BLaER1 treated with 17β-estradiol and CSF1 and Interleukin-3, amounts not matched to agents 10 nM and 100 nM (cell line): ENCODE measurements around the gene CKMT2.

Experiments used
- H3K27ac ChIP-seq, 11 experiments: shearing (Covaris generic); formaldehyde crosslinking; 2 replicates each; pipeline ENCODE4 v1.8.1; 2022
- H3K27me3 ChIP-seq, 11 experiments: shearing (Covaris generic); formaldehyde crosslinking; 2 replicates each; pipeline ENCODE4 v1.8.1; 2022
- H3K36me3 ChIP-seq, 11 experiments: shearing (Covaris generic); formaldehyde crosslinking; 2 replicates each; pipeline ENCODE4 v1.8.1; 2022
- H3K4me1 ChIP-seq, 10 experiments: shearing (Covaris generic); formaldehyde crosslinking; 2 replicates each; pipeline ENCODE4 v1.8.1; 2022
- H3K4me2 ChIP-seq, 11 experiments: shearing (Covaris generic); formaldehyde crosslinking; 2 replicates each; pipeline ENCODE4 v1.8.1; 2022
- H3K4me3 ChIP-seq, 10 experiments: shearing (Covaris generic); formaldehyde crosslinking; 2 replicates each; pipeline ENCODE4 v1.8.1; 2022
- H3K9ac ChIP-seq, 11 experiments: shearing (Covaris generic); formaldehyde crosslinking; 2 replicates each; pipeline ENCODE4 v1.8.1; 2022
- H3K9me3 ChIP-seq, 11 experiments: shearing (Covaris generic); formaldehyde crosslinking; replicated peaks in 1 of 11; 2 replicates each; pipeline ENCODE4 v1.8.1; 2022
- H4K20me1 ChIP-seq, 11 experiments: shearing (Covaris generic); formaldehyde crosslinking; 2 replicates each; pipeline ENCODE4 v1.8.1; 2022
- Cebpa-rat ChIP-seq, 11 experiments: shearing (Covaris generic); IDR thresholded peaks; 2 replicates each; pipeline ENCODE4 v1.8.1; 2022

CKMT2 gene

GRCh38 chr5:81302596-81302995 lies 69.5 kb downstream of the CKMT2 start:
- peak overlapping the region; percentile 88 to 97 (median 92); a peak in 16 of 22 replicates for H3K9ac ChIP-seq
- H3K27ac ChIP-seq, result peak overlapping the region in 7 of 11 experiments; percentile 88 to 96 (median 91); a peak in 5 of 22 replicates
- peak overlapping the region; percentile 76 to 98 (median 91) for H3K4me2 ChIP-seq
- peaks cover 0 to 12% (median 0%) of the 10 kb centered on the region in 11 experiments; a peak in 1 of 22 replicates for H4K20me1 ChIP-seq
- H3K4me1 ChIP-seq, result peaks cover 27 to 46% (median 30%) of the 10 kb centered on the region in 10 experiments
- TF ChIP-seq Cebpa-rat (IDR thresholded peaks at IDR 0.05), result no peak
- H3K4me3 ChIP-seq, result peak overlapping the region in 9 of 10 experiments; percentile 76 to 96 (median 88); a peak in 17 of 20 replicates
- H3K36me3 ChIP-seq, result peaks cover 8 to 17% (median 11%) of the 10 kb centered on the region in 11 experiments; a peak in 19 of 22 replicates
- H3K27me3 ChIP-seq, result no peaks in the 10 kb centered on the region
- no peaks in the 10 kb centered on the region for H3K9me3 ChIP-seq

GRCh38 chr5:81303563-81303962 lies 70.4 kb downstream of the CKMT2 start:
- no peak for TF ChIP-seq Cebpa-rat (IDR thresholded peaks at IDR 0.05)
- Histone ChIP-seq H3K9me3 (no peaks in the 10 kb centered on the region), H4K20me1 (peaks cover 0 to 12% (median 0%) of the 10 kb centered on the region in 11 experiments; a peak in 1 of 22 replicates), H3K4me1 (peaks cover 27 to 46% (median 30%) of the 10 kb centered on the region in 10 experiments), H3K27ac (no peak overlapping the region), H3K27me3 (no peaks in the 10 kb centered on the region), H3K4me3 (no peak overlapping the region), H3K36me3 (peaks cover 8 to 20% (median 13%) of the 10 kb centered on the region in 11 experiments; a peak in 20 of 22 replicates), H3K4me2 (peak overlapping the region in 1 of 11 experiments; percentile 93; a peak in 1 of 22 replicates), H3K9ac (no peak overlapping the region)

- Histone ChIP-seq H4K20me1 (peaks cover 0 to 12% (median 0%) of the 10 kb centered on the region in 11 experiments; a peak in 1 of 22 replicates), H3K4me2 (peak overlapping the region in 2 of 11 experiments; percentile 16 to 31; a peak in 4 of 22 replicates), H3K9ac (no peak overlapping the region), H3K36me3 (peaks cover 11 to 42% (median 28%) of the 10 kb centered on the region in 11 experiments), H3K4me3 (no peak overlapping the region), H3K4me1 (peaks cover 8 to 29% (median 14%) of the 10 kb centered on the region in 10 experiments), H3K27me3 (no peaks in the 10 kb centered on the region), H3K9me3 (no peaks in the 10 kb centered on the region), H3K27ac (no peak overlapping the region)
- TF ChIP-seq Cebpa-rat (IDR thresholded peaks at IDR 0.05), result no peak
Measured at GRCh38 chr5:81305785-81306184, 72.7 kb downstream of the CKMT2 start.

- no peaks in the 10 kb centered on the region for H3K27me3 ChIP-seq
- no peak overlapping the region for H3K4me2 ChIP-seq
- peaks cover 34 to 72% (median 56%) of the 10 kb centered on the region in 11 experiments for H3K36me3 ChIP-seq
- peaks cover 0 to 12% (median 0%) of the 10 kb centered on the region in 11 experiments; a peak in 1 of 22 replicates for H4K20me1 ChIP-seq
- no peak overlapping the region for H3K4me3 ChIP-seq
- no peaks in the 10 kb centered on the region for H3K9me3 ChIP-seq
- no peak overlapping the region for H3K9ac ChIP-seq
- TF ChIP-seq Cebpa-rat (IDR thresholded peaks at IDR 0.05), result no peak
- no peak overlapping the region for H3K27ac ChIP-seq
- peaks cover 0 to 11% (median 0%) of the 10 kb centered on the region in 10 experiments; a peak in 4 of 20 replicates for H3K4me1 ChIP-seq
Measured at GRCh38 chr5:81308836-81309235, 75.7 kb downstream of the CKMT2 start.

GRCh38 chr5:81310402-81311063 lies 77.4 kb downstream of the CKMT2 start:
- Histone ChIP-seq H3K27ac (no peak overlapping the region), H3K9me3 (no peaks in the 10 kb centered on the region), H3K4me3 (no peak overlapping the region), H3K27me3 (no peaks in the 10 kb centered on the region), H3K9ac (no peak overlapping the region), H4K20me1 (peaks cover 0 to 7% (median 0%) of the 10 kb centered on the region in 11 experiments; a peak in 1 of 22 replicates), H3K4me1 (peaks cover 0 to 6% (median 0%) of the 10 kb centered on the region in 10 experiments; a peak in 4 of 20 replicates), H3K36me3 (peaks cover 30 to 76% (median 54%) of the 10 kb centered on the region in 11 experiments), H3K4me2 (no peak overlapping the region)
- no peak for TF ChIP-seq Cebpa-rat (IDR thresholded peaks at IDR 0.05)

- Histone ChIP-seq H3K4me3 (no peak overlapping the region), H3K27ac (no peak overlapping the region), H3K9me3 (peaks cover 0 to 6% (median 0%) of the 10 kb centered on the region in 11 experiments; a peak in 2 of 22 replicates), H4K20me1 (no peaks in the 10 kb centered on the region; a peak in 1 of 22 replicates), H3K36me3 (peaks cover 29 to 71% (median 53%) of the 10 kb centered on the region in 11 experiments), H3K9ac (no peak overlapping the region), H3K4me2 (no peak overlapping the region), H3K4me1 (peaks cover 0 to 25% (median 0%) of the 10 kb centered on the region in 10 experiments; a peak in 7 of 20 replicates), H3K27me3 (no peaks in the 10 kb centered on the region)
- TF ChIP-seq Cebpa-rat (IDR thresholded peaks at IDR 0.05), result no peak
Measured at GRCh38 chr5:81313278-81313677, 80.2 kb downstream of the CKMT2 start.

- peaks cover 0 to 25% (median 0%) of the 10 kb centered on the region in 10 experiments; a peak in 7 of 20 replicates for H3K4me1 ChIP-seq
- H3K4me2 ChIP-seq, result no peak overlapping the region
- H3K4me3 ChIP-seq, result no peak overlapping the region
- H3K36me3 ChIP-seq, result peaks cover 29 to 67% (median 53%) of the 10 kb centered on the region in 11 experiments
- peaks cover 0 to 6% (median 0%) of the 10 kb centered on the region in 11 experiments; a peak in 2 of 22 replicates for H3K9me3 ChIP-seq
- no peak for TF ChIP-seq Cebpa-rat (IDR thresholded peaks at IDR 0.05)
- no peaks in the 10 kb centered on the region; a peak in 1 of 22 replicates for H4K20me1 ChIP-seq
- no peak overlapping the region for H3K9ac ChIP-seq
- peaks cover 0 to 1% (median 0%) of the 10 kb centered on the region in 11 experiments; a peak in 1 of 22 replicates for H3K27me3 ChIP-seq
- no peak overlapping the region for H3K27ac ChIP-seq
Measured at GRCh38 chr5:81313686-81314085, 80.6 kb downstream of the CKMT2 start.

- H3K27ac ChIP-seq, result no peak overlapping the region
- no peak for TF ChIP-seq Cebpa-rat (IDR thresholded peaks at IDR 0.05)
- H3K9me3 ChIP-seq, result peaks cover 0 to 6% (median 0%) of the 10 kb centered on the region in 11 experiments; a peak in 2 of 22 replicates
- no peak overlapping the region for H3K4me3 ChIP-seq
- H3K27me3 ChIP-seq, result peaks cover 0 to 4% (median 0%) of the 10 kb centered on the region in 11 experiments; a peak in 1 of 22 replicates
- no peak overlapping the region for H3K9ac ChIP-seq
- H3K4me1 ChIP-seq, result peaks cover 0 to 25% (median 0%) of the 10 kb centered on the region in 10 experiments; a peak in 7 of 20 replicates
- peaks cover 26 to 58% (median 48%) of the 10 kb centered on the region in 11 experiments for H3K36me3 ChIP-seq
- no peak overlapping the region for H3K4me2 ChIP-seq
- H4K20me1 ChIP-seq, result no peaks in the 10 kb centered on the region; a peak in 1 of 22 replicates
Measured at GRCh38 chr5:81314581-81314980, 81.5 kb downstream of the CKMT2 start.

GRCh38 chr5:81315336-81315735 lies 82.2 kb downstream of the CKMT2 start:
- TF ChIP-seq Cebpa-rat (IDR thresholded peaks at IDR 0.05), result no peak
- H3K9ac ChIP-seq, result no peak overlapping the region
- peaks cover 0 to 6% (median 0%) of the 10 kb centered on the region in 11 experiments; a peak in 2 of 22 replicates for H3K9me3 ChIP-seq
- peaks cover 0 to 4% (median 0%) of the 10 kb centered on the region in 11 experiments; a peak in 1 of 22 replicates for H3K27me3 ChIP-seq
- H3K4me1 ChIP-seq, result peaks cover 0 to 25% (median 0%) of the 10 kb centered on the region in 10 experiments; a peak in 7 of 20 replicates
- H3K36me3 ChIP-seq, result peaks cover 26 to 50% (median 45%) of the 10 kb centered on the region in 11 experiments
- H3K4me3 ChIP-seq, result no peak overlapping the region
- no peaks in the 10 kb centered on the region for H4K20me1 ChIP-seq
- H3K4me2 ChIP-seq, result peak overlapping the region in 1 of 11 experiments; percentile 14; a peak in 1 of 22 replicates
- no peak overlapping the region for H3K27ac ChIP-seq
